Panc1 (cell line): ENCODE data around the gene PKP4. TPM values are rescaled to one million over a fixed set of nuclear protein-coding genes. Genes with fewer than 3 reads are reported as not detected.

ENCODE experiments used
- ATAC-seq: fragments of 200-7000 bp; cut with Tn5 transposase; 2 replicates; pipeline ENCODE4 v1.9.1; 2020; ENCODE audit warnings: mild to moderate bottlenecking, moderate library complexity
- BruUV-seq: library from RNA; stranded (reverse); fragments of 400-500 nt; replicated peaks from 2 replicates; lab custom pipeline; 2021; lab: Mats Ljungman, UMichigan
- CTCF ChIA-PET: fragments of 300-600 bp; sonication (Branson Sonifier 250); formaldehyde crosslinking; loops from one replicate; lab custom pipeline; 2022; ENCODE audit warnings: antibody characterized with exemption; lab: Charles Lee
- POLR2A ChIA-PET: fragments of 300-600 bp; sonication (Branson Sonifier 250); formaldehyde crosslinking; loops from one replicate; lab custom pipeline; 2022; ENCODE audit warnings: antibody characterized with exemption; lab: Charles Lee
- DNase-seq: peaks from one replicate; pipeline ENCODE4 v3.0.0-alpha.2; 2010; ENCODE audit warnings: low read depth, low spot score
- H3K27ac ChIP-seq: 2 replicates; pipeline ENCODE4 v1.5.1; 2011; ENCODE audit warnings: mild to moderate bottlenecking, low read length, inconsistent platforms
- H3K27me3 ChIP-seq: fragments of 200-500 bp; sonication (Bioruptor generic); 2 replicates; pipeline ENCODE4 v1.6.0; 2014; ENCODE audit warnings: low read length, inconsistent platforms; ENCODE audit not compliant: control insufficient read depth, insufficient read depth
- H3K36me3 ChIP-seq: fragments of 200-500 bp; sonication (Bioruptor generic); 2 replicates; pipeline ENCODE4 v1.5.1; 2014; ENCODE audit warnings: inconsistent platforms, mild to moderate bottlenecking, low read length, moderate library complexity; ENCODE audit not compliant: control insufficient read depth, insufficient read depth
- H3K4me1 ChIP-seq: 2 replicates; pipeline ENCODE4 v1.5.1; 2011; ENCODE audit warnings: inconsistent platforms, mild to moderate bottlenecking, low read length, moderate library complexity; ENCODE audit not compliant: control insufficient read depth, insufficient read depth
- H3K4me3 ChIP-seq, 2 experiments: 2 replicates each; pipeline ENCODE4 v1.5.1; 2011 to 2012; ENCODE audit warnings: low read depth in 2 of 2, low read length in 2 of 2, mild to moderate bottlenecking in 2 of 2, inconsistent platforms in 1 of 2, moderate library complexity in 1 of 2
- H3K9me3 ChIP-seq: fragments of 200-500 bp; sonication (Bioruptor generic); 2 replicates; pipeline ENCODE4 v1.5.1; 2014; ENCODE audit warnings: low read depth, mild to moderate bottlenecking, inconsistent platforms, low read length, moderate library complexity; ENCODE audit not compliant: control insufficient read depth, insufficient read depth
- POLR2AphosphoS5 ChIP-seq: IDR thresholded peaks from 2 replicates; pipeline ENCODE4 v1.6.1; 2012; ENCODE audit warnings: mild to moderate bottlenecking, low read depth, low read length, moderate library complexity
- SIN3A ChIP-seq: IDR thresholded peaks from 2 replicates; pipeline ENCODE4 v1.6.1; 2012; ENCODE audit warnings: low read depth, mild to moderate bottlenecking, low read length, moderate library complexity, borderline replicate concordance; ENCODE audit not compliant: insufficient read depth
- TCF7L2 ChIP-seq: IDR thresholded peaks from 2 replicates; pipeline ENCODE4 v1.6.1; 2011; ENCODE audit warnings: mild to moderate bottlenecking, low read depth, low read length, inconsistent platforms
- in situ Hi-C: cut with HindIII; loops from 2 replicates; pipeline ENCODE4 v1.10.0; 2016; ENCODE audit warnings: low sequenced_read_pairs, low pct_unique_long_range_greater_than_20kb
- intact Hi-C: fragments of 100-400 bp; cut with micrococcal nuclease; formaldehyde crosslinking; loops from one replicate; pipeline ENCODE4 v1.10.0; 2022; ENCODE audit not compliant: unreplicated experiment
- total RNA-seq: library from RNA; stranded (reverse); gene quantifications from one replicate; pipeline ENCODE4 v1.2.1, GENCODE V29; 2021; ENCODE audit not compliant: unreplicated experiment
- TF ChIP-seq, protein P1 (sequence below): fragments of 450-650 bp; IDR thresholded peaks from 2 replicates; pipeline ENCODE4 v1.5.1; 2017; ENCODE audit warnings: mild to moderate bottlenecking
- TF ChIP-seq, protein P2 (sequence below), 2 experiments: IDR thresholded peaks; 2 replicates each; pipeline ENCODE4 v1.6.1; 2011 to 2012; ENCODE audit warnings: low read depth in 2 of 2, control low read depth in 1 of 2, low read length in 1 of 2, mild to moderate bottlenecking in 1 of 2, moderate library complexity in 1 of 2; ENCODE audit not compliant: insufficient read depth in 1 of 2

The PKP4 gene
- total RNA-seq, 1 experiment from 2014 or later: 81.7 TPM

DNA sequence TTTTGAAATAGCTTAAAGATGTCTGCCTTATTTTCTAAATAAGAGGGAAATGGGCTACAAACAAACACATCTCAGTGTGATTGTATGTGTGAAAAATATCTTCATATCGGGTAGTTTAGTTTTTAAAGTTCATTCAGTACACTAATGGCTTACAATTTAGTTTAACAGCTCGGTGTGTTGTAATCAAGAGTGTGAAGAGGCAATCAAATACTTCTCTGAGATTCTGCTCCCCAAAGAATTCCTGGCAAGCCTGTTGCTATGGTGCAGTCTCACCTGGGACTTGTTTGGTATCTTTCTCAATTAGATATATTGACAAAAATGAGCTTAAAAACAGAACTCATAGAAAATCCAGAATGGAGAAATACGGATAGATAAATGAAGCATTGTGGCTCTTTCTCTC is 99.4 kb downstream of the PKP4 start:
- POLR2A ChIA-PET: interaction anchor here (0.6 kb wide), 1 partner anchor 166 kb away, joined by 6 read pairs; no protein-coding TSS in a partner anchor
- in situ Hi-C loops: no loop called here
- intact Hi-C loops: no loop called here
- H3K27me3 ChIP-seq: no peaks in the 10 kb centered on the region
- BruUV-seq: no TSS peak
- no peaks in the 10 kb centered on the region for H3K36me3 ChIP-seq
- no peak for ATAC-seq
- no peak overlapping the region for H3K4me3 ChIP-seq
- TF ChIP-seq, protein P1, sequence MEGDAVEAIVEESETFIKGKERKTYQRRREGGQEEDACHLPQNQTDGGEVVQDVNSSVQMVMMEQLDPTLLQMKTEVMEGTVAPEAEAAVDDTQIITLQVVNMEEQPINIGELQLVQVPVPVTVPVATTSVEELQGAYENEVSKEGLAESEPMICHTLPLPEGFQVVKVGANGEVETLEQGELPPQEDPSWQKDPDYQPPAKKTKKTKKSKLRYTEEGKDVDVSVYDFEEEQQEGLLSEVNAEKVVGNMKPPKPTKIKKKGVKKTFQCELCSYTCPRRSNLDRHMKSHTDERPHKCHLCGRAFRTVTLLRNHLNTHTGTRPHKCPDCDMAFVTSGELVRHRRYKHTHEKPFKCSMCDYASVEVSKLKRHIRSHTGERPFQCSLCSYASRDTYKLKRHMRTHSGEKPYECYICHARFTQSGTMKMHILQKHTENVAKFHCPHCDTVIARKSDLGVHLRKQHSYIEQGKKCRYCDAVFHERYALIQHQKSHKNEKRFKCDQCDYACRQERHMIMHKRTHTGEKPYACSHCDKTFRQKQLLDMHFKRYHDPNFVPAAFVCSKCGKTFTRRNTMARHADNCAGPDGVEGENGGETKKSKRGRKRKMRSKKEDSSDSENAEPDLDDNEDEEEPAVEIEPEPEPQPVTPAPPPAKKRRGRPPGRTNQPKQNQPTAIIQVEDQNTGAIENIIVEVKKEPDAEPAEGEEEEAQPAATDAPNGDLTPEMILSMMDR: no peak
- TF ChIP-seq POLR2AphosphoS5: no peak
- no peak for TF ChIP-seq TCF7L2
- TF ChIP-seq, protein P2, sequence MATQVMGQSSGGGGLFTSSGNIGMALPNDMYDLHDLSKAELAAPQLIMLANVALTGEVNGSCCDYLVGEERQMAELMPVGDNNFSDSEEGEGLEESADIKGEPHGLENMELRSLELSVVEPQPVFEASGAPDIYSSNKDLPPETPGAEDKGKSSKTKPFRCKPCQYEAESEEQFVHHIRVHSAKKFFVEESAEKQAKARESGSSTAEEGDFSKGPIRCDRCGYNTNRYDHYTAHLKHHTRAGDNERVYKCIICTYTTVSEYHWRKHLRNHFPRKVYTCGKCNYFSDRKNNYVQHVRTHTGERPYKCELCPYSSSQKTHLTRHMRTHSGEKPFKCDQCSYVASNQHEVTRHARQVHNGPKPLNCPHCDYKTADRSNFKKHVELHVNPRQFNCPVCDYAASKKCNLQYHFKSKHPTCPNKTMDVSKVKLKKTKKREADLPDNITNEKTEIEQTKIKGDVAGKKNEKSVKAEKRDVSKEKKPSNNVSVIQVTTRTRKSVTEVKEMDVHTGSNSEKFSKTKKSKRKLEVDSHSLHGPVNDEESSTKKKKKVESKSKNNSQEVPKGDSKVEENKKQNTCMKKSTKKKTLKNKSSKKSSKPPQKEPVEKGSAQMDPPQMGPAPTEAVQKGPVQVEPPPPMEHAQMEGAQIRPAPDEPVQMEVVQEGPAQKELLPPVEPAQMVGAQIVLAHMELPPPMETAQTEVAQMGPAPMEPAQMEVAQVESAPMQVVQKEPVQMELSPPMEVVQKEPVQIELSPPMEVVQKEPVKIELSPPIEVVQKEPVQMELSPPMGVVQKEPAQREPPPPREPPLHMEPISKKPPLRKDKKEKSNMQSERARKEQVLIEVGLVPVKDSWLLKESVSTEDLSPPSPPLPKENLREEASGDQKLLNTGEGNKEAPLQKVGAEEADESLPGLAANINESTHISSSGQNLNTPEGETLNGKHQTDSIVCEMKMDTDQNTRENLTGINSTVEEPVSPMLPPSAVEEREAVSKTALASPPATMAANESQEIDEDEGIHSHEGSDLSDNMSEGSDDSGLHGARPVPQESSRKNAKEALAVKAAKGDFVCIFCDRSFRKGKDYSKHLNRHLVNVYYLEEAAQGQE (IDR thresholded peaks at IDR 0.05; ENCODE audit: insufficient read depth in 1 of 2, low read depth in 2 of 2, low read length in 1 of 2): no peak
- no peak for TF ChIP-seq SIN3A
- H3K4me1 ChIP-seq: no peaks in the 10 kb centered on the region
- H3K27ac ChIP-seq: no peak overlapping the region
- DNase-seq: no peak
- no peaks in the 10 kb centered on the region for H3K9me3 ChIP-seq
- CTCF ChIA-PET: no interaction called here

DNA sequence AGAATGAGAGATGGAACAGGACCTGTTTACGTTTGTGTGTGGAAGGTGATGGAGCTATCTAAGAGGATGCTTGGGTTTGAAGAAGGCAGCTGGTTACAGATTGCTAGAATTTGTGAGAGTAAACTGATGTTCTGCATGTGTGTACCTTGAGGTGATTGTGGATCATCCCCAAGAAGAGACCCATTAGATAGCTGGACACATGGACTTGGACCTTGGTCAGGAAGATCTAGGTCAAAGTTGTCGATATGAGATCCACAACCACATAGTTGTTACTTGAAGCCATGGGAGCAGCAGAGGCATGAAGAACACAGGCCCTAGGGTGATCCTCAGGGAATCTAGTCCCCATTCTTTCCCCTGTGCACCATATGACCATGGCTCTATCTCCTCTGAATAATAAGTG is 101.0 kb downstream of the PKP4 start:
- CTCF ChIA-PET: interaction anchor here (0.5 kb wide), 1 partner anchor 27 kb away, joined by 12 read pairs; no protein-coding TSS in a partner anchor
- TF ChIP-seq, protein P1: no peak
- no peak for TF ChIP-seq POLR2AphosphoS5
- no peak for TF ChIP-seq SIN3A
- TF ChIP-seq TCF7L2: no peak
- TF ChIP-seq, protein P2 (IDR thresholded peaks at IDR 0.05; ENCODE audit: insufficient read depth in 1 of 2, low read depth in 2 of 2, low read length in 1 of 2): no peak
- in situ Hi-C loops: no loop called here
- Histone ChIP-seq H3K9me3 (no peaks in the 10 kb centered on the region), H3K4me3 (no peak overlapping the region), H3K36me3 (no peaks in the 10 kb centered on the region), H3K27ac (no peak overlapping the region), H3K27me3 (no peaks in the 10 kb centered on the region), H3K4me1 (no peaks in the 10 kb centered on the region)
- no peak for DNase-seq
- POLR2A ChIA-PET: no interaction called here
- ATAC-seq: no peak
- BruUV-seq: no TSS peak
- intact Hi-C loops: no loop called here
